WTC11 (cell line): ENCODE data around the gene PRKD1. TPM values are rescaled to one million over a fixed set of nuclear protein-coding genes. Genes with fewer than 3 reads are reported as not detected.

ENCODE experiments used
- ATAC-seq: fragments of 200-7000 bp; cut with Tn5 transposase; 2 replicates; pipeline ENCODE4 v1.10.0; 2021; ENCODE audit warnings: mild to moderate bottlenecking, moderate library complexity
- CTCF ChIA-PET: fragments of 300-600 bp; sonication (Branson Sonifier 250); formaldehyde crosslinking; loops from one replicate; lab custom pipeline; 2021; ENCODE audit warnings: antibody characterized with exemption; lab: Charles Lee
- POLR2A ChIA-PET: fragments of 350-600 bp; sonication (Branson Sonifier 250); formaldehyde crosslinking; loops from one replicate; lab custom pipeline; 2021; ENCODE audit warnings: antibody characterized with exemption; lab: Charles Lee
- DNase-seq: peaks from one replicate; pipeline ENCODE4 v3.0.0; 2021; ENCODE audit warnings: low spot score
- H3K27ac Mint-ChIP-seq: 2 replicates; pipeline ENCODE4 v1.8.0; 2021; ENCODE audit warnings: mixed read lengths
- H3K27me3 Mint-ChIP-seq: 2 replicates; pipeline ENCODE4 v1.8.0; 2021; ENCODE audit warnings: low read depth, mild to moderate bottlenecking, moderate library complexity, mixed read lengths
- H3K36me3 Mint-ChIP-seq: 2 replicates; pipeline ENCODE4 v1.8.0; 2021; ENCODE audit warnings: mixed read lengths
- H3K4me1 Mint-ChIP-seq: 2 replicates; pipeline ENCODE4 v1.8.0; 2022; ENCODE audit warnings: mixed read lengths
- H3K4me3 Mint-ChIP-seq: 2 replicates; pipeline ENCODE4 v1.8.0; 2021; ENCODE audit warnings: mild to moderate bottlenecking, moderate library complexity, mixed read lengths
- H3K9me3 Mint-ChIP-seq: 2 replicates; pipeline ENCODE4 v1.8.0; 2021; ENCODE audit warnings: mixed read lengths
- ATF1 ChIP-seq: sonication (generic); formaldehyde crosslinking; IDR thresholded peaks from 2 replicates; pipeline ENCODE4 v1.8.1; 2023; ENCODE audit warnings: mild to moderate bottlenecking, moderate library complexity, missing genetic modification reagents
- CTCF ChIP-seq: fragments of 200-600 bp; IDR thresholded peaks from 2 replicates; pipeline ENCODE4 v1.8.0; 2022; ENCODE audit warnings: antibody characterized with exemption
- HMGA2 ChIP-seq: fragments of 250-450 bp; sonication (Bioruptor Pico); IDR thresholded peaks from 2 replicates; pipeline ENCODE4 v1.4.0; 2021; ENCODE audit warnings: mild to moderate bottlenecking, moderate library complexity
- STAT6 ChIP-seq: sonication (generic); formaldehyde crosslinking; conservative IDR thresholded peaks from 2 replicates; pipeline ENCODE4 v1.8.1; 2023; ENCODE audit warnings: mild to moderate bottlenecking, low read depth, missing genetic modification reagents, moderate library complexity
- ZBTB43 ChIP-seq: sonication (generic); formaldehyde crosslinking; IDR thresholded peaks from 2 replicates; pipeline ENCODE4 v1.8.1; 2023; ENCODE audit warnings: mild to moderate bottlenecking, missing genetic modification reagents
- ZNF263 ChIP-seq: sonication (generic); formaldehyde crosslinking; IDR thresholded peaks from 2 replicates; pipeline ENCODE4 v1.8.1; 2022; ENCODE audit warnings: low read depth, mild to moderate bottlenecking, moderate library complexity, missing genetic modification reagents
- ZNF317 ChIP-seq: sonication (generic); formaldehyde crosslinking; IDR thresholded peaks from 2 replicates; pipeline ENCODE4 v1.8.1; 2023; ENCODE audit warnings: low read depth, mild to moderate bottlenecking, moderate library complexity, missing genetic modification reagents, borderline replicate concordance
- ZNF423 ChIP-seq: fragments of 250-450 bp; sonication (Bioruptor Pico); IDR thresholded peaks from 2 replicates; pipeline ENCODE4 v2.1.2; 2022; ENCODE audit warnings: mild to moderate bottlenecking, moderate library complexity
- total RNA-seq: library from RNA; stranded (reverse); gene quantifications from 3 replicates; pipeline ENCODE4 v1.2.3, GENCODE V29; 2021
- TF ChIP-seq, protein P1 (sequence below): fragments of 250-450 bp; sonication (Bioruptor Pico); IDR thresholded peaks from 2 replicates; pipeline ENCODE4 v1.9.0; 2021; ENCODE audit warnings: mild to moderate bottlenecking
- TF ChIP-seq, protein P2 (sequence below): sonication (generic); formaldehyde crosslinking; IDR thresholded peaks from 2 replicates; pipeline ENCODE4 v1.8.0; 2022; ENCODE audit warnings: mild to moderate bottlenecking, missing genetic modification reagents
- TF ChIP-seq, protein P3 (sequence below): fragments of 250-450 bp; sonication (Bioruptor Pico); IDR thresholded peaks from 2 replicates; pipeline ENCODE4 v1.9.0; 2021; ENCODE audit warnings: mild to moderate bottlenecking, borderline replicate concordance

The PRKD1 gene
- total RNA-seq, 1 experiment from 2014 or later, result 7.6 TPM

GRCh38 chr14:29773990-29774389, 153.7 kb downstream of the PRKD1 start:
- TF ChIP-seq ZNF423 (CRISPR knock-in tag) (no peak), STAT6 (no peak), HMGA2 (CRISPR knock-in tag) (no peak), ZNF263 (no peak), ZBTB43 (no peak), CTCF (no peak), ZNF317 (CRISPR knock-in tag) (no peak), ATF1 (CRISPR knock-in tag) (no peak)
- TF ChIP-seq, protein P1, sequence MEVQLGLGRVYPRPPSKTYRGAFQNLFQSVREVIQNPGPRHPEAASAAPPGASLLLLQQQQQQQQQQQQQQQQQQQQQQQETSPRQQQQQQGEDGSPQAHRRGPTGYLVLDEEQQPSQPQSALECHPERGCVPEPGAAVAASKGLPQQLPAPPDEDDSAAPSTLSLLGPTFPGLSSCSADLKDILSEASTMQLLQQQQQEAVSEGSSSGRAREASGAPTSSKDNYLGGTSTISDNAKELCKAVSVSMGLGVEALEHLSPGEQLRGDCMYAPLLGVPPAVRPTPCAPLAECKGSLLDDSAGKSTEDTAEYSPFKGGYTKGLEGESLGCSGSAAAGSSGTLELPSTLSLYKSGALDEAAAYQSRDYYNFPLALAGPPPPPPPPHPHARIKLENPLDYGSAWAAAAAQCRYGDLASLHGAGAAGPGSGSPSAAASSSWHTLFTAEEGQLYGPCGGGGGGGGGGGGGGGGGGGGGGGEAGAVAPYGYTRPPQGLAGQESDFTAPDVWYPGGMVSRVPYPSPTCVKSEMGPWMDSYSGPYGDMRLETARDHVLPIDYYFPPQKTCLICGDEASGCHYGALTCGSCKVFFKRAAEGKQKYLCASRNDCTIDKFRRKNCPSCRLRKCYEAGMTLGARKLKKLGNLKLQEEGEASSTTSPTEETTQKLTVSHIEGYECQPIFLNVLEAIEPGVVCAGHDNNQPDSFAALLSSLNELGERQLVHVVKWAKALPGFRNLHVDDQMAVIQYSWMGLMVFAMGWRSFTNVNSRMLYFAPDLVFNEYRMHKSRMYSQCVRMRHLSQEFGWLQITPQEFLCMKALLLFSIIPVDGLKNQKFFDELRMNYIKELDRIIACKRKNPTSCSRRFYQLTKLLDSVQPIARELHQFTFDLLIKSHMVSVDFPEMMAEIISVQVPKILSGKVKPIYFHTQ, result no peak
- TF ChIP-seq, protein P2, sequence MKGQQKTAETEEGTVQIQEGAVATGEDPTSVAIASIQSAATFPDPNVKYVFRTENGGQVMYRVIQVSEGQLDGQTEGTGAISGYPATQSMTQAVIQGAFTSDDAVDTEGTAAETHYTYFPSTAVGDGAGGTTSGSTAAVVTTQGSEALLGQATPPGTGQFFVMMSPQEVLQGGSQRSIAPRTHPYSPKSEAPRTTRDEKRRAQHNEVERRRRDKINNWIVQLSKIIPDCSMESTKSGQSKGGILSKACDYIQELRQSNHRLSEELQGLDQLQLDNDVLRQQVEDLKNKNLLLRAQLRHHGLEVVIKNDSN (CRISPR knock-in tag), result no peak
- TF ChIP-seq, protein P3, sequence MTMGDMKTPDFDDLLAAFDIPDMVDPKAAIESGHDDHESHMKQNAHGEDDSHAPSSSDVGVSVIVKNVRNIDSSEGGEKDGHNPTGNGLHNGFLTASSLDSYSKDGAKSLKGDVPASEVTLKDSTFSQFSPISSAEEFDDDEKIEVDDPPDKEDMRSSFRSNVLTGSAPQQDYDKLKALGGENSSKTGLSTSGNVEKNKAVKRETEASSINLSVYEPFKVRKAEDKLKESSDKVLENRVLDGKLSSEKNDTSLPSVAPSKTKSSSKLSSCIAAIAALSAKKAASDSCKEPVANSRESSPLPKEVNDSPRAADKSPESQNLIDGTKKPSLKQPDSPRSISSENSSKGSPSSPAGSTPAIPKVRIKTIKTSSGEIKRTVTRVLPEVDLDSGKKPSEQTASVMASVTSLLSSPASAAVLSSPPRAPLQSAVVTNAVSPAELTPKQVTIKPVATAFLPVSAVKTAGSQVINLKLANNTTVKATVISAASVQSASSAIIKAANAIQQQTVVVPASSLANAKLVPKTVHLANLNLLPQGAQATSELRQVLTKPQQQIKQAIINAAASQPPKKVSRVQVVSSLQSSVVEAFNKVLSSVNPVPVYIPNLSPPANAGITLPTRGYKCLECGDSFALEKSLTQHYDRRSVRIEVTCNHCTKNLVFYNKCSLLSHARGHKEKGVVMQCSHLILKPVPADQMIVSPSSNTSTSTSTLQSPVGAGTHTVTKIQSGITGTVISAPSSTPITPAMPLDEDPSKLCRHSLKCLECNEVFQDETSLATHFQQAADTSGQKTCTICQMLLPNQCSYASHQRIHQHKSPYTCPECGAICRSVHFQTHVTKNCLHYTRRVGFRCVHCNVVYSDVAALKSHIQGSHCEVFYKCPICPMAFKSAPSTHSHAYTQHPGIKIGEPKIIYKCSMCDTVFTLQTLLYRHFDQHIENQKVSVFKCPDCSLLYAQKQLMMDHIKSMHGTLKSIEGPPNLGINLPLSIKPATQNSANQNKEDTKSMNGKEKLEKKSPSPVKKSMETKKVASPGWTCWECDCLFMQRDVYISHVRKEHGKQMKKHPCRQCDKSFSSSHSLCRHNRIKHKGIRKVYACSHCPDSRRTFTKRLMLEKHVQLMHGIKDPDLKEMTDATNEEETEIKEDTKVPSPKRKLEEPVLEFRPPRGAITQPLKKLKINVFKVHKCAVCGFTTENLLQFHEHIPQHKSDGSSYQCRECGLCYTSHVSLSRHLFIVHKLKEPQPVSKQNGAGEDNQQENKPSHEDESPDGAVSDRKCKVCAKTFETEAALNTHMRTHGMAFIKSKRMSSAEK (CRISPR knock-in tag), result no peak
- TF ChIP-seq, all 79 proteins: peak for 0
- H3K27ac Mint-ChIP-seq, result no peak overlapping the region
- ChIA-PET CTCF (no interaction called here), POLR2A (no interaction called here)
- H3K4me3 Mint-ChIP-seq, result no peak overlapping the region
- no peak for DNase-seq
- H3K4me1 Mint-ChIP-seq, result peaks cover 6% of the 10 kb centered on the region
- peaks cover 56% of the 10 kb centered on the region for H3K9me3 Mint-ChIP-seq
- peaks cover 51% of the 10 kb centered on the region for H3K36me3 Mint-ChIP-seq
- no peak for ATAC-seq
- peaks cover 4% of the 10 kb centered on the region; the same call in 1 of the 2 replicates for H3K27me3 Mint-ChIP-seq
